WTC11 (cell line): Measurements from ENCODE around the gene FBXO42. TPM values are rescaled to one million over a fixed set of nuclear protein-coding genes. Genes with fewer than 3 reads are reported as not detected.

ENCODE experiments used
- ATAC-seq: fragments of 200-7000 bp; cut with Tn5 transposase; 2 replicates; pipeline ENCODE4 v1.10.0; 2021; ENCODE audit warnings: mild to moderate bottlenecking, moderate library complexity
- CTCF ChIA-PET: fragments of 300-600 bp; sonication (Branson Sonifier 250); formaldehyde crosslinking; loops from one replicate; lab custom pipeline; 2021; ENCODE audit warnings: antibody characterized with exemption; lab: Charles Lee
- POLR2A ChIA-PET: fragments of 350-600 bp; sonication (Branson Sonifier 250); formaldehyde crosslinking; loops from one replicate; lab custom pipeline; 2021; ENCODE audit warnings: antibody characterized with exemption; lab: Charles Lee
- DNase-seq: peaks from one replicate; pipeline ENCODE4 v3.0.0; 2021; ENCODE audit warnings: low spot score
- H3K27ac Mint-ChIP-seq: 2 replicates; pipeline ENCODE4 v1.8.0; 2021; ENCODE audit warnings: mixed read lengths
- H3K27me3 Mint-ChIP-seq: 2 replicates; pipeline ENCODE4 v1.8.0; 2021; ENCODE audit warnings: low read depth, mild to moderate bottlenecking, moderate library complexity, mixed read lengths
- H3K36me3 Mint-ChIP-seq: 2 replicates; pipeline ENCODE4 v1.8.0; 2021; ENCODE audit warnings: mixed read lengths
- H3K4me1 Mint-ChIP-seq: 2 replicates; pipeline ENCODE4 v1.8.0; 2022; ENCODE audit warnings: mixed read lengths
- H3K4me3 Mint-ChIP-seq: 2 replicates; pipeline ENCODE4 v1.8.0; 2021; ENCODE audit warnings: mild to moderate bottlenecking, moderate library complexity, mixed read lengths
- H3K9me3 Mint-ChIP-seq: 2 replicates; pipeline ENCODE4 v1.8.0; 2021; ENCODE audit warnings: mixed read lengths
- CBFB ChIP-seq: sonication (generic); formaldehyde crosslinking; IDR thresholded peaks from 2 replicates; pipeline ENCODE4 v1.8.1; 2022; ENCODE audit warnings: mild to moderate bottlenecking, low read depth, missing genetic modification reagents
- GRHL2 ChIP-seq: fragments of 250-450 bp; sonication (Bioruptor Pico); IDR thresholded peaks from 2 replicates; pipeline ENCODE4 v1.8.0; 2022; ENCODE audit warnings: mild to moderate bottlenecking, moderate library complexity; ENCODE audit not compliant: insufficient replicate concordance, severe bottlenecking
- IRF2 ChIP-seq: sonication (generic); formaldehyde crosslinking; IDR thresholded peaks from 2 replicates; pipeline ENCODE4 v1.8.0; 2022; ENCODE audit warnings: low read depth, missing genetic modification reagents, borderline replicate concordance
- PRDM15 ChIP-seq: sonication (generic); formaldehyde crosslinking; IDR thresholded peaks from 2 replicates; pipeline ENCODE4 v1.8.0; 2022; ENCODE audit warnings: missing genetic modification reagents
- SMAD3 ChIP-seq: sonication (generic); formaldehyde crosslinking; IDR thresholded peaks from 2 replicates; pipeline ENCODE4 v1.8.0; 2022; ENCODE audit warnings: missing genetic modification reagents, mild to moderate bottlenecking, borderline replicate concordance
- SMAD4 ChIP-seq: sonication (generic); formaldehyde crosslinking; IDR thresholded peaks from 2 replicates; pipeline ENCODE4 v1.8.0; 2022; ENCODE audit warnings: mild to moderate bottlenecking, missing genetic modification reagents
- ZBTB21 ChIP-seq: sonication (generic); formaldehyde crosslinking; IDR thresholded peaks from 2 replicates; pipeline ENCODE4 v1.8.1; 2023; ENCODE audit warnings: mild to moderate bottlenecking, missing genetic modification reagents, borderline replicate concordance
- ZNF121 ChIP-seq: sonication (generic); formaldehyde crosslinking; IDR thresholded peaks from 2 replicates; pipeline ENCODE4 v1.8.0; 2023; ENCODE audit warnings: missing genetic modification reagents
- ZNF317 ChIP-seq: sonication (generic); formaldehyde crosslinking; IDR thresholded peaks from 2 replicates; pipeline ENCODE4 v1.8.1; 2023; ENCODE audit warnings: low read depth, mild to moderate bottlenecking, moderate library complexity, missing genetic modification reagents, borderline replicate concordance
- ZNF416 ChIP-seq: fragments of 250-450 bp; sonication (Bioruptor Pico); IDR thresholded peaks from 2 replicates; pipeline ENCODE4 v1.9.0; 2021; ENCODE audit warnings: mild to moderate bottlenecking, inconsistent platforms
- total RNA-seq: library from RNA; stranded (reverse); gene quantifications from 3 replicates; pipeline ENCODE4 v1.2.3, GENCODE V29; 2021
- TF ChIP-seq, protein P1 (sequence below): sonication (generic); formaldehyde crosslinking; IDR thresholded peaks from 2 replicates; pipeline ENCODE4 v1.8.1; 2022; ENCODE audit warnings: mild to moderate bottlenecking, moderate library complexity, missing genetic modification reagents
- TF ChIP-seq, protein P2 (sequence below): sonication (generic); formaldehyde crosslinking; IDR thresholded peaks from 2 replicates; pipeline ENCODE4 v1.8.1; 2022; ENCODE audit warnings: mild to moderate bottlenecking, missing genetic modification reagents, moderate library complexity, borderline replicate concordance
- TF ChIP-seq, protein P3 (sequence below): fragments of 250-450 bp; sonication (Bioruptor Pico); IDR thresholded peaks from 2 replicates; pipeline ENCODE4 v1.9.0; 2021; ENCODE audit warnings: moderate library complexity, mild to moderate bottlenecking, inconsistent platforms, borderline replicate concordance
- TF ChIP-seq, protein P4 (sequence below): sonication (generic); formaldehyde crosslinking; IDR thresholded peaks from 2 replicates; pipeline ENCODE4 v1.8.1; 2023; ENCODE audit warnings: mild to moderate bottlenecking, missing genetic modification reagents

FBXO42 gene
- total RNA-seq, 1 experiment from 2014 or later: 17.5 TPM

- TF ChIP-seq, protein P1, sequence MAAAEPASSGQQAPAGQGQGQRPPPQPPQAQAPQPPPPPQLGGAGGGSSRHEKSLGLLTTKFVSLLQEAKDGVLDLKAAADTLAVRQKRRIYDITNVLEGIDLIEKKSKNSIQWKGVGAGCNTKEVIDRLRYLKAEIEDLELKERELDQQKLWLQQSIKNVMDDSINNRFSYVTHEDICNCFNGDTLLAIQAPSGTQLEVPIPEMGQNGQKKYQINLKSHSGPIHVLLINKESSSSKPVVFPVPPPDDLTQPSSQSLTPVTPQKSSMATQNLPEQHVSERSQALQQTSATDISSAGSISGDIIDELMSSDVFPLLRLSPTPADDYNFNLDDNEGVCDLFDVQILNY (CRISPR knock-in tag): no peak
- TF ChIP-seq GRHL2 (CRISPR knock-in tag) (no peak), SMAD4 (CRISPR knock-in tag) (no peak)
- TF ChIP-seq, all 79 proteins: peak for 0
Measured at GRCh38 chr1:16396591-16396990, 44.3 kb upstream of the FBXO42 start (continued).

GRCh38 chr1:16394977-16395376, 42.7 kb upstream of the FBXO42 start:
- Mint-ChIP-seq H3K27me3 (no peaks in the 10 kb centered on the region; the same call in 1 of the 2 replicates), H3K4me3 (no peak overlapping the region), H3K9me3 (no peaks in the 10 kb centered on the region), H3K4me1 (peaks cover 41% of the 10 kb centered on the region), H3K27ac (no peak overlapping the region), H3K36me3 (peaks cover 26% of the 10 kb centered on the region)
- ChIA-PET POLR2A (no interaction called here), CTCF (no interaction called here)
- DNase-seq (no peak), ATAC-seq (no peak)
- TF ChIP-seq, protein P2, sequence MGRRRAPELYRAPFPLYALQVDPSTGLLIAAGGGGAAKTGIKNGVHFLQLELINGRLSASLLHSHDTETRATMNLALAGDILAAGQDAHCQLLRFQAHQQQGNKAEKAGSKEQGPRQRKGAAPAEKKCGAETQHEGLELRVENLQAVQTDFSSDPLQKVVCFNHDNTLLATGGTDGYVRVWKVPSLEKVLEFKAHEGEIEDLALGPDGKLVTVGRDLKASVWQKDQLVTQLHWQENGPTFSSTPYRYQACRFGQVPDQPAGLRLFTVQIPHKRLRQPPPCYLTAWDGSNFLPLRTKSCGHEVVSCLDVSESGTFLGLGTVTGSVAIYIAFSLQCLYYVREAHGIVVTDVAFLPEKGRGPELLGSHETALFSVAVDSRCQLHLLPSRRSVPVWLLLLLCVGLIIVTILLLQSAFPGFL (CRISPR knock-in tag): no peak
- no peak for TF ChIP-seq ZNF317 (CRISPR knock-in tag)
- TF ChIP-seq ZBTB21: no peak
- TF ChIP-seq PRDM15 (CRISPR knock-in tag): no peak
- TF ChIP-seq SMAD3 (CRISPR knock-in tag): no peak
- no peak for TF ChIP-seq IRF2 (CRISPR knock-in tag)
- TF ChIP-seq, protein P3, sequence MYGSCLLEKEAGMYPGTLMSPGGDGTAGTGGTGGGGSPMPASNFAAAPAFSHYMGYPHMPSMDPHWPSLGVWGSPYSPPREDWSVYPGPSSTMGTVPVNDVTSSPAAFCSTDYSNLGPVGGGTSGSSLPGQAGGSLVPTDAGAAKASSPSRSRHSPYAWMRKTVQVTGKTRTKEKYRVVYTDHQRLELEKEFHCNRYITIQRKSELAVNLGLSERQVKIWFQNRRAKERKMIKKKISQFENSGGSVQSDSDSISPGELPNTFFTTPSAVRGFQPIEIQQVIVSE (CRISPR knock-in tag): no peak
- no peak for TF ChIP-seq ZNF416 (CRISPR knock-in tag)
- TF ChIP-seq, protein P4, sequence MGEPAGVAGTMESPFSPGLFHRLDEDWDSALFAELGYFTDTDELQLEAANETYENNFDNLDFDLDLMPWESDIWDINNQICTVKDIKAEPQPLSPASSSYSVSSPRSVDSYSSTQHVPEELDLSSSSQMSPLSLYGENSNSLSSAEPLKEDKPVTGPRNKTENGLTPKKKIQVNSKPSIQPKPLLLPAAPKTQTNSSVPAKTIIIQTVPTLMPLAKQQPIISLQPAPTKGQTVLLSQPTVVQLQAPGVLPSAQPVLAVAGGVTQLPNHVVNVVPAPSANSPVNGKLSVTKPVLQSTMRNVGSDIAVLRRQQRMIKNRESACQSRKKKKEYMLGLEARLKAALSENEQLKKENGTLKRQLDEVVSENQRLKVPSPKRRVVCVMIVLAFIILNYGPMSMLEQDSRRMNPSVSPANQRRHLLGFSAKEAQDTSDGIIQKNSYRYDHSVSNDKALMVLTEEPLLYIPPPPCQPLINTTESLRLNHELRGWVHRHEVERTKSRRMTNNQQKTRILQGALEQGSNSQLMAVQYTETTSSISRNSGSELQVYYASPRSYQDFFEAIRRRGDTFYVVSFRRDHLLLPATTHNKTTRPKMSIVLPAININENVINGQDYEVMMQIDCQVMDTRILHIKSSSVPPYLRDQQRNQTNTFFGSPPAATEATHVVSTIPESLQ (CRISPR knock-in tag): no peak
- no peak for TF ChIP-seq ZNF121 (CRISPR knock-in tag)
- no peak for TF ChIP-seq CBFB (CRISPR knock-in tag)
